GM19023 (cell line): ENCODE results near the gene TAAR6.
"Not testable (repeated sequence)": the region's sequence is repeated elsewhere in the genome, so short reads cannot be mapped to it uniquely, and the experiment has no call there.

Experiments
- ATAC-seq: cut with Tn5 transposase; IDR thresholded peaks from one replicate; pipeline ENCODE4 v1.9.1; 2021; ENCODE audit warnings: mild to moderate bottlenecking, moderate library complexity; ENCODE audit not compliant: unreplicated experiment

Gene TAAR6, protein sequence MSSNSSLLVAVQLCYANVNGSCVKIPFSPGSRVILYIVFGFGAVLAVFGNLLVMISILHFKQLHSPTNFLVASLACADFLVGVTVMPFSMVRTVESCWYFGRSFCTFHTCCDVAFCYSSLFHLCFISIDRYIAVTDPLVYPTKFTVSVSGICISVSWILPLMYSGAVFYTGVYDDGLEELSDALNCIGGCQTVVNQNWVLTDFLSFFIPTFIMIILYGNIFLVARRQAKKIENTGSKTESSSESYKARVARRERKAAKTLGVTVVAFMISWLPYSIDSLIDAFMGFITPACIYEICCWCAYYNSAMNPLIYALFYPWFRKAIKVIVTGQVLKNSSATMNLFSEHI

DNA sequence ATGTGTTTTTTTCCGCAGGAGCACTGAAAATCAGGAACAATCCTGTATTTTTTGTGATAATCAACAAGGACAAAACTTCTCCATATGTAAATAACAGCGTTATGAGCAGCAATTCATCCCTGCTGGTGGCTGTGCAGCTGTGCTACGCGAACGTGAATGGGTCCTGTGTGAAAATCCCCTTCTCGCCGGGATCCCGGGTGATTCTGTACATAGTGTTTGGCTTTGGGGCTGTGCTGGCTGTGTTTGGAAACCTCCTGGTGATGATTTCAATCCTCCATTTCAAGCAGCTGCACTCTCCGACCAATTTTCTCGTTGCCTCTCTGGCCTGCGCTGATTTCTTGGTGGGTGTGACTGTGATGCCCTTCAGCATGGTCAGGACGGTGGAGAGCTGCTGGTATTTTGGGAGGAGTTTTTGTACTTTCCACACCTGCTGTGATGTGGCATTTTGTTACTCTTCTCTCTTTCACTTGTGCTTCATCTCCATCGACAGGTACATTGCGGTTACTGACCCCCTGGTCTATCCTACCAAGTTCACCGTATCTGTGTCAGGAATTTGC is at the start of gene TAAR6:
TSS of gene TAAR6 (plus strand) at position 102 of the 557 bp plus-strand sequence. CDS start at position 102, 0 bp downstream.
- ATAC-seq = no peak

DNA sequence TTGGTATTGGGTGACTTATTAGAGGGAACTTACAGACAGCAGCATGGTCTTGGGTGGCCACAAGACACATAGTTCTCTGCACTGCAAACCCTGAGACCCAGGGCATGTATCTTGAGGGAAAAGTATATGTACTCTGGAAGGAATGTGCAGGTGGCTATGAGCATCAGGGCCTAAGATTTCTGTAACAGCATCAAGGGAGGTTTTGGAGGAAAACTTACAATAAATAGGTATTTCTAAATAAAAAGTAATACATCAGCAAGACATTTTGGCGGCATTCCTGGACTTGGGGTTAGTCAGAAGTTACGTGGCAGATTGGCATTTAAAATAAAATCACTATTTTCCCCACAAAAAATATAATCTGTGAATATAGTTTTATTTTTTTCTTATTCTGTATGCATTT is 49.2 kb upstream of the TAAR6 start:
- no peak for ATAC-seq

DNA sequence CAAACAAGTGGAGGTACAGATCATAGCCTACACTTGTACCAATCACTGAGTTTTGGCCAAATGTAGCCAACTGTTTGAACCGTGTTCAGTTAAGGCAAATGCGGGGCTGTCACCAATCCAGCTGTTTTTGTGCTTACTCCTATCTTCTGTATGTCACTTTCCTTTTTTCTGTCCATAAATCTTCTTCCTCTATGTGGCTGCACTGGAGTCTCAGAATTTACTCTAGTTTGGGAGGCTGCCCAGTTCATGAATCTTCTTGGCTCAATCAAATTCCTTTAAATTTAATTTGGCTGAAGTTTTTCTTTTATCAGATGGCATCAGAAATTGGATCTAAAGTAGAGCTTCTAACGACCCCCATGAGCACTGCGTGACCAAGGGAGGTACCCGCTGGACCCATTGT is 45.5 kb upstream of the TAAR6 start:
- ATAC-seq = no peak

DNA sequence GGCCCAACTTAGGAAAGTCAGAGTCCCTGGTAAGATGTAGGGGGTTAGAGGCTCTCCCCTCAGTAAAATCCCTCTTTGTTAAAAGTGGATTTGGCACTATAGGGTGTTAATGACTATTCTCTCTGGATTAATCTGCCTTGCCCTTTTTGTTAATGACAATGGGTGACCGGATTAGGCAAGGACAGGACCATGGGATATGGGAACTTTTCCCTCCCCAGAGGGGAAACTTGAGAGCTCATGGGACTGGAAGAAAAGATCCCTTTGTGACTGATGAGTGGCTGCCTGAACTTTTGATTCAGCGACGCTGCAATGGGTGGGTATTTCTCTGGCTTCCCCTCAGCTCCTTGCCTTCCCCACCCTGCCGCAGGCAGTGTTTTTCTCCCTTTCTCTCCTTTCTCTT is 44.3 kb upstream of the TAAR6 start:
- no peak for ATAC-seq

DNA sequence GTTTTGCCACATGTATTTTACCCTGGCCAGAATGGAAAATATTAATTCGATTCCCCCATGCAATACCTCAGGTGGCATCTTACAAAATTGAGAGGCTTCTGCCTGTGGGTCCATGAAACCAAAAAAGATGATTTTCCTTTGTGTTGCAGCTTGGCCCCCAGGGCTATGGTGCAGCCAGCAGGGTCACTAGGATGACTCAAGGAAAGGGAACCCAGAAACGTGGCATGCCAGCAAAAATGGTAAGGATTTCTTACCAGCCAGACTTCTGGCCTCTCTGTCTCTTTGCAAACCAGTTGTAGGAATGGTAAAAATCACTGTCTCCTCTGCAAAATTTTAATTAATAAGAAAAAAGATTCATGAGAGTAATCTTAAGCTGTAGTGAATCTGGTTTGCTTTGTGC is 43.7 kb upstream of the TAAR6 start:
- ATAC-seq = no peak

DNA sequence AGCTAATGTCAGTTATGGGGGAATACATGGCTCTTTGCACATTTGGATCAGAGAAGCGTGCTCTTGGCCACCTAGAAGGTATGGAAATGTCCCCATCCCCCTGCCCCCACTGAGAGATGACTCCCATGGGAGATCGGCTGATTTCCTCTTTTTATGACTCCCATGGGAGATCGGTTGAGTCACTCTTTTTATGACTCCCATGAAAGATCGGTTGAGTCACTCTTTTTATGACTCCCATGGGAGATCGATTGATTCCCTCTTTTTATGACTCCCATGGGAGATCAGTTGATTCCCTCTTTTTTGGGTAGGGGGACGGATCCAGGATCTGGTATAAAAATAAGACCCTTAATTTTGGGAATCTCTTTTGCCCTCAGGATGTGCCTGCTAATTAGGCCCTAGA is 42.3 kb upstream of the TAAR6 start:
- ATAC-seq = no peak

DNA sequence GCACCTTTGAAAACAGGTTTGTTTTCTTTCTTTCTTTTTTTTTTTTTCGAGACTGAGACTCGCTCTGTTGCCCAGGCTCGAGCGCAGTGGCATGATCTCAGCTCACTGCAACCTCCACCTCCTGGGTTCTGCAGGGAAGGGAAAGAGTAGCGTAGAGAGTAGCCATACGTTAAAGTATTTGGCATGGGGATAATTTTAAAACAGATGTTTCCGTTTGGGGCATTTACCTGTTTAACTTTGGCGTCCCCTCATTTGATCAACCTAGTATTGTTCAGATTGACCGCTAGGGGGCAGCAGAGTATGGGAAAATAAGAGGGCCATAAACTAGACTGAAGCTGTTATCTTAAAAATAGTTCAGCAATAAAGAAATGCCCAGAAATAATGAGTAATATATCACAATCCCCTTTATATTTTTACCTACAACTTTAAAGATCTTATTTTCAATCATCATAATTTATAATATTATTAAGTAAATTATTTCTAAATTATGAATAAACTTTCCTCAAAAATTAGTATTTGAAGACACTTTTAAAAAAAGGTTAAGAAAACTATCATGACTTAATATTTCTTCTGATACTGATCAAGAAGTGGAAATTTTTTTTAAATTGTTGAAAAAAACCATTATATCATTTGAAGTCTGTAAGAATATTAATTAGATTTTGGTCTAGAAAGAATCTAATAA is 39.7 kb upstream of the TAAR6 start:
- peak; percentile 88 for ATAC-seq

DNA sequence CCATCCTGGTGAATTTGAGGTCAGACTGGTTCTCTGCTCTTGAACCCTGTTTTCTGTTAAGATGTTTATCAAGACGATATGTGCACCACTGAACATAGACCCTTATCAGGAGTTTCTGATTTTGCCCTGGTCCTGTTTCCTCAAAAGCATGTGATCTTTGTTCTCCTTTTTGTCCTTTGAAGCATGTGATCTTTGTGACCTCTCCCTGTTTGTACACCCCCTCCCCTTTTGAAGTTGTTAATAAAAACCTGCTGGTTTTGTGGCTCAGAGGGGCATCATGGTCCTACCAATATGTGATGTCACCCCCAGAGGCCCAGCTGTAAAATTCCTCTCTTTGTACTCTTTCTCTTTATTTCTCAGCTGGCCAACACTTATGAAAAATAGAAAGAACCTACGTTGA is 35.6 kb upstream of the TAAR6 start:
- ATAC-seq = not testable (repeated sequence)

DNA sequence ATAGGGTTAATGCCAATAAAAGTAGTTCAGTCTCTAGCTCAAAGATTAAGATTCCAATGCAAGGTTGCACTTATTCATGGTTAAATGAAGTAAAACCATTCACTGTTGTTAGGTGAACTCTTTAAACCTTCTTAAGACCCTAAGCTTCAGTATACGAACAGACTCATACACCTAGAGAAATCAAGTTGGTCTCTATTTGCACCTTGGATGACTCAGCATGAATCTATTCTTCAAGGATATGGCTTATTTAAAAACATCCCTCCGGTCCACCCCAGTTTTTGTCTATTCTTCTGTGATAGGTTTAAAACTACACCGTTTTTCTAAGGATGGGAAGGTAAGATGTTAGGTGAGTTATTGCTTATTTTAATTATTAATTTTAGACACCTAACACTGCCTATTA is 33.0 kb upstream of the TAAR6 start:
- no peak for ATAC-seq

DNA sequence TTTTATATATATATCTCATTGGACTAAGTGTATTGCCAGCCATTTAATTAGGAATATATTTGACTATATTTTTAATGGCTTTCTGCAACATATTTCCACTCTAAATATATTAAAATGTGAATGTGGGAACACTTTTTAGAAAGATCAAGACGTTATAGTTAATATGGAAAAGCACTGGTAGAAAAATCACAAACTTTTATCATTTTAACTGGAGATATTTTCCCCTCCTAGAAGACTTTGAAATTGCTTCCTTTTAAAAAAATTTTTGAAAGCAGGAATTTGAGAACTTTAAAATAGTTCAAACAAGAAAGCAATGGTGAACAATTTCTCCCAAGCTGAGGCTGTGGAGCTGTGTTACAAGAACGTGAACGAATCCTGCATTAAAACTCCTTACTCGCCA is 32.1 kb upstream of the TAAR6 start, which contains the start of gene TAAR9:
TSS of gene TAAR9 (plus strand) at position 301 of the 400 bp plus-strand sequence. CDS start at position 314, 13 bp downstream.
- ATAC-seq = no peak

DNA sequence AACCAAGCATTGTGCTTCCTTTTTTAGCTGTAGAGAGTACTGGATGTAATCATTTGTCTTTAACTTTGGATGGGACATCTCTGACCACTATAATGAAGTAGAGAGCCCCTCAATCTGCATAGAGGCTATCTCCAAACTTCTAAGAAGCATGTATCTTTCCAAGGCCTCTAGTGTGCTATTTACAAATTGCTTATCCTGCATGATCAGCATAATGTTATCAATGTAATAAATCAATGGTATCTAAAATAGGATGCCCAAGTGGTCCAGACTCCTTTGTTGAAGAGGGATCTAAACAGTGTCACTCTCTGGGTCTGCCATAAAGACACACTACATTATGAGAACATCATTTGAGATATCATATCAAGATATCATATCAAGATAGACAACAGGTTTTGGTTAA is 25.3 kb upstream of the TAAR6 start:
- ATAC-seq = no peak

DNA sequence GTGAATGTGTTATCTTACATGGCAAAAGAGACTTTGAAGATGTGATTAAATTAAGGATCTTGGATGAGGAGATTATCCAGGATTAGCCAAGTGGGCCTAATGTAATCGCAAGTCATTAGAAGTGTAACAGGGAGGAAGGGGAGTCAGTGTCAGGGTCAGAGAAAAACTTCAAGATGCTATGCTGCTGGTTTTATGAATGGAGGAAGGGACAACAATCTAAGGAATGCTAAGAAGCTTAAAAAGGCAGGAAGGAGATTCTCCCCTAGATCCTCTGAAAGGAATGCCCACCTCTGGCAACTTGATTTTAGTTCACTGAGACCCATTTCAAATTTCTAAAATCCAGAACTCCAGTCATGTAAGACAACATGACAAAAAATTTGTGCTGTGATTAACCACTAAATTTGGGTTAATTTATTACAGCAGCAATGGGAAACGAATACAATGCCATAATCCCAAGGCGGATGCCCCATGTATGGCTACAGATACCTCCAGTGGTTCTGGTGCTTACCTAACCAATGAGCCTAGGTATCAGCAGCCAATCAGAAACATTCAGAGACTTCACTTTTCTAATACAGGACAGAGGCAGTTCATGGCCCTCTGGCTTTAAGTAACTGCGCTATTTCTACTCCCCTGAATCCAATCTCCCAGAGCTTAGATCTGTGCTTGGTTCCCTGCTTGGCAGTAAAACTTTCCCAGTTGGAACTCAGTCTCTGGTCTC is 21.2 kb upstream of the TAAR6 start:
- no peak for ATAC-seq

DNA sequence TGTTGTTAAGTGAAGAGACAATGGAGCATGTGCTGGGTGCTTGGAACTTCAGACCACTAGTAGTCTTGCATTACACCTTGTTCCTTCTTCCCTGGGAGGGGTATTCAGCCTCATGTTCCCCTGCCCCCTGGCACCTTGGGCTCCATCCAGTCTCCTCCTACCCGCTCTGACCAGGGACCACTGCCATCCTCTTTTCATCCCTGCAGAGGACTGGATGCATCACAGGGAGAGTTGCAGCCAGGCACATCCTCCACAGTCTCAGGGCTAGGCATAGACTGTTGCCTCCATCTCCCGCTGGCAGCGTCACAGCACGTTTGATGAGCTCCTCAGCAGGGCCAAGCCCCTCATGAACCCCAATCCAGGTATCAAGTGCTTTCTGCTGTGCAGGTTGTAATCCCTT is 18.9 kb upstream of the TAAR6 start:
- ATAC-seq = no peak

DNA sequence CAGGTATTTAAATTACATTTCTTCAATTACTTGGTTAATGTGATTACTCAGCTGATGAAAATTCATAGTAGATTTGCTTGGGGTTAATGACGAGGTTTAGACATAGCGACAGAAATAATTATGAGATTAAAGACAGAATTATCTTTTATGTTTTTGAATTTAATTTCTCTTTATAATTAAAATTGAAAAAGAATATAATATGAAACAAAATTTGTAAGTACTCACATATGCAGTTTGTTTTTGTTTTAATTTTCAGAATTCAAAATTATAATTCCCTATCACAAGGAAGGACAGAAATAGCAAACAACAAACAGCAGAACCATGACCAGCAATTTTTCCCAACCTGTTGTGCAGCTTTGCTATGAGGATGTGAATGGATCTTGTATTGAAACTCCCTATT is 17.8 kb upstream of the TAAR6 start, which contains the start of gene TAAR8:
TSS of gene TAAR8 (plus strand) at position 301 of the 400 bp plus-strand sequence. CDS start at position 322, 21 bp downstream.
- ATAC-seq = no peak

DNA sequence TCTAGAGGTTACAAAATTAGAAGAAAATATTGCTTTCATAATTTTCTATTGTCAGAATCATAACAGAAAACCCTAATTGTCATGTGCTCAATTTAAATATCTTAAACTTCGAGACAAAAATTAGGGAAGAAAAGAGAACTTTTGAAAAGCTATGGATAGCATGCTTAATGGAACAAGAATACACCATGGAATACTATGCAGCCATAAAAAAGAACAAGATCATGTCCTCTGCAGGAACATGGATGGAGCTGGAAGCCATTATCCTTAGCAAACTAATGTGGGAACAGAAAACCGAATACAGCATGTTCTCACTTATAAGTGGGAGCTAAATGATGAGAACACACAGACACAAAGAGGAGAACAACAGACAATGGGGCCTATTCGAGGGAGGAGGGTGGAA is 10.0 kb upstream of the TAAR6 start:
- not testable (repeated sequence) for ATAC-seq

DNA sequence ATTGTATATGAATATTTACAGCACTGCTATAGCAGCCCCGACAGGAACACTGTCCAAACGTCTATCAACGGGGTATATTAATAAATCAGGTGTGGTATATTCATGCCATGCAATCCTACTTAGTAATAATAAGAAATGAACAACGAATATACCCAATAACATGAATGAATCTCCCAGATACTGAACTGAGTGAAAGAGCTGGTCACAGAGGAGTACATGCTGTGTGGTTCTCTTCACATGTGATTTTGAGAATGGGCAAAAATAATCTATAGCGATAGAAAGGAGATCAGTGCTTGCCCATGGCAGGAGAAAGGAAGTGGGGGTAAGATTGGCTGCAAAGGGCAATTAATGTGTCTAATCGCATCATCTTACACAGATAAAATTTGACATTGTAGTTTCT is 3.7 kb upstream of the TAAR6 start:
- no peak for ATAC-seq

DNA sequence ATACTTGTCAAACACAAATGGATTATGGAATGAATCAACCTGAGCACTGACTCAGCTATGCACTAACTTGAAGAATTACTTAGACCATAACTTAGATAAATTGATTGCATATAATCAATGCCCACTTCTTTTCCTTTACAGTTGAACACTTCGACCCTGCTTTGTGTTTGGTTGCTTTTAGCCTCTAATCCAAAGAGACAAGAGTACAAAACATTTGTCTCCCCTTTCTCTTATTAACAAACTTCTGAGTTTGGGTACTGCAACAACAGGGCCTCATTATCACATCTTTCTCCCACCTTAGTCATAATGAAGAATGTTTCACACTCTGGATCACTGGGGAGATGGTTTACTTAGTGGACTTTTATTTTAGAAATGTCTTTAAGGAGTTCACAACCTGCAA is 2.6 kb upstream of the TAAR6 start:
- no peak for ATAC-seq

DNA sequence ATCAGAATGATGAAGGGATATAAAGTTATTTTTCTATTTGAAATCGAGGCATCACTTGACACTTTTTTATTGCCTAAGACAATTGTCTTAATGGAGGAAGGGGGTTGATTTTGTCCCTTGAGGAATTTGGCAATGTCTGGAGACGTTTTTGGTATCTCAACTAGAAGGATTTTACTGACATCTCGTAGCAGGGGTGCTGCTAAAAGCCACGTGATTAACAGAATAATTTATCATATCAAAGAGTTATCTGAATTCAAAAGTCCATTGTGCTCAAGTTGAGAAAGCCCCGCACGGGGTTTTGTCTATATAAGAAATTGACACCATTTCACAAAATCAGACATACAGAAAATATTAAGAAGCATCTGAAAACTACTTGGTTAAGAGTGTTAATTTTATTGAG is 1.5 kb upstream of the TAAR6 start:
- no peak for ATAC-seq

DNA sequence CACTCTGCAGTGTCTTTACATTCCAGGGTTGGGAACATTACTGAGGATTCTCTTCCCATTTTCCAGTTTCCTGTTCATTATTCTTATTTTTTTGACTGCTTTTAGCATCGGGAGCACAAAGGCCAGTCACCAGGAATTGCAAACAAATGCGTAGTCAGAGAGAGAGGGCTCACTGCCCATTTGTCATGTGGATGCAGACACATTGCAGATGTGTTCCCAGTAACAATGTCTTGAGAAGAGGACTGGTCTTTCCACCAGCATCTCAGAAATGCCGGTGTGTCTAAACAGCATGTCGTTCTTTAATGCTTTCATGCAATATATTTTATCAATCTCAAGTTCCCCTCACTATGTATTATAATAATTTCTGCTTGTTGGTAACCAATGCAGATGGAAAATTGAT is 952 bp upstream of the TAAR6 start:
- ATAC-seq = no peak

DNA sequence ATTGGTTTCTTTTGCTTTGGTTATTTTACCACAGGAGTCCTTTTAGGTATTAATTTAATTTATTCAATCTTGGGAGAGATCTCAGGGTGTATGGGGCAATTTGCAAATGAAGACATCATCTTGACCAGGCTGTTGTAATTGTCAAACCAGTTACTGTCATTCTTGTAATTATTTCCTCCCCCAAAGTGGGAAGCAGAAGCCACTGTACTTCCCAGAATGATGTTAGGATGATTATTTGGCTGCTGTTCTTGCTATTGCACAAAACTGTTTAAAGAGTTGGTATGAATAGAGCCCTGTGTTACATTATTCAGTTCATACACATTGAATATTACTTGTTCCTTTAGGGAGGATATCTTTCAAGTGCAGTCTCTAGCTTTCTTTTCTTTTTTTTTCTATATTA is 1.7 kb downstream of the TAAR6 start:
- ATAC-seq = no peak

DNA sequence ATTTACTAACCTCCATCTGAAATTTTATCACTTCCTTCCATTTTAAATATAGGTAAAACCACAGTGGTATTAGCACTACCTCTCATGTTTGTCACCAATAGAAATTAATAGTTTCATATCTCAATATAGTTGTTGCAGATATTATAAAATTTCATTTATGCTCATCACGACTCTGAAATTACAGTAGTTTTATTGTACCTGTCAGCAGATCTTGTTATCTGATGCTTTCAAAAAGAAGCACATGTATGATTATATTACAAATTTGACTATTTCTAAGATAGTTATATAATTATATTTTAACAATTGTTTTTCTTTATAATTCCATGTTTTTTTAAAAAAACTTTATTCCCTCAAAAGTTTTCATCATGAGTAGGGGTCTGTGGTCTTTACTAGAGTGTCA is 14.6 kb downstream of the TAAR6 start:
- no peak for ATAC-seq
